GM21723 (cell line): ENCODE measurements around the gene NOSTRIN.
"Not testable (repeated sequence)": the region's sequence is repeated elsewhere in the genome, so short reads cannot be mapped to it uniquely, and the experiment has no call there.

Source experiments
- ATAC-seq: cut with Tn5 transposase; IDR thresholded peaks from one replicate; pipeline ENCODE4 v1.9.1; 2021; ENCODE audit warnings: mild to moderate bottlenecking, moderate library complexity; ENCODE audit not compliant: unreplicated experiment

The NOSTRIN gene

GRCh38 chr2:168801961-168802858 is at the start of gene NOSTRIN:
NOSTRIN (plus strand) TSS chr2:168802637; CDS start chr2:168802647, 10 bp downstream.
- ATAC-seq, result no peak

- ATAC-seq, result no peak
Measured at GRCh38 chr2:168753765-168754329, 48.6 kb upstream of the NOSTRIN start.

- ATAC-seq, result no peak
Measured at GRCh38 chr2:168757223-168757622, 45.2 kb upstream of the NOSTRIN start.

GRCh38 chr2:168758970-168759820 is 43.2 kb upstream of the NOSTRIN start:
- ATAC-seq, result peak; percentile 75

GRCh38 chr2:168765401-168765800 is 37.0 kb upstream of the NOSTRIN start:
- no peak for ATAC-seq

GRCh38 chr2:168766600-168766999 is 35.8 kb upstream of the NOSTRIN start:
- no peak for ATAC-seq

- no peak for ATAC-seq
Measured at GRCh38 chr2:168767258-168767657, 35.2 kb upstream of the NOSTRIN start.

GRCh38 chr2:168768357-168768756 is 34.1 kb upstream of the NOSTRIN start:
- ATAC-seq, result not testable (repeated sequence)

GRCh38 chr2:168770796-168771195 is 31.6 kb upstream of the NOSTRIN start:
- no peak for ATAC-seq

- no peak for ATAC-seq
Measured at GRCh38 chr2:168772704-168773103, 29.7 kb upstream of the NOSTRIN start.

GRCh38 chr2:168773128-168773527 is 29.3 kb upstream of the NOSTRIN start:
- no peak for ATAC-seq

GRCh38 chr2:168773719-168774521 is 28.5 kb upstream of the NOSTRIN start:
- no peak for ATAC-seq

GRCh38 chr2:168775837-168776236 is 26.6 kb upstream of the NOSTRIN start:
- ATAC-seq, result no peak

GRCh38 chr2:168780669-168781071 is 21.8 kb upstream of the NOSTRIN start:
- ATAC-seq, result no peak

- no peak for ATAC-seq
Measured at GRCh38 chr2:168781191-168781817, 21.1 kb upstream of the NOSTRIN start.

- no peak for ATAC-seq
Measured at GRCh38 chr2:168782271-168782670, 20.2 kb upstream of the NOSTRIN start.

- no peak for ATAC-seq
Measured at GRCh38 chr2:168784993-168785392, 17.4 kb upstream of the NOSTRIN start.

GRCh38 chr2:168787098-168787781 is 15.2 kb upstream of the NOSTRIN start:
- ATAC-seq, result no peak

GRCh38 chr2:168787782-168788376 is 14.6 kb upstream of the NOSTRIN start:
- no peak for ATAC-seq
